ENCODE measurements around the gene FAM204A.

DNA sequence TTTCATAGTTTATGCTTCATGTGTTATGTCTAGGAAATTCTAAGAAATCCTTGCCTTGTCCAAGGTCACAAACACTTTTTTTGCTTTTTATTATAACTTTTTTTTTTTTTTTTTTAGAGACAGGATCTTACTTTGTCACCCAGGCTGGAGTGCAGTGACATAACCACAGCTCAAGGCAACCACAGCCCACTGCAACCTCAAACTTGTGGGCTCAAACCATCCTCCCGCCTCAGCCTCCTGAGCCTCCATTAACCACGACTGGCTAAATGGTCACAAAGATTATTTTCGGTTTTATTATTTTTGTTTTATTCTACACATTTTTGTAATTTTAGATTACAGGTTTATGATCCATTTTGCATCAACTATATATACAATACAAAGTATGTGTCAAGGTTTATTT lies 7.1 kb upstream of the FAM204A start:
- TF ChIP-seq POLR2AphosphoS5 (IDR thresholded peaks at IDR 0.05; ENCODE audit: low read depth, low read length) (no peak), POLR2A (IDR thresholded peaks at IDR 0.05; ENCODE audit: low read depth, low read length) (no peak), TAF1 (IDR thresholded peaks at IDR 0.05; ENCODE audit: borderline replicate concordance, low read depth, low read length) (no peak)
